Bronchial epithelial cell (primary cell): ENCODE measurements around the gene DGLUCY. TPM values are rescaled to one million over a fixed set of nuclear protein-coding genes. Genes with fewer than 3 reads are reported as not detected.

Experiments
- DNase-seq: peaks from one replicate; pipeline ENCODE4 v3.0.0-alpha.2; 2010; ENCODE audit warnings: low read depth
- FAIRE-seq: peaks from 2 replicates; lab custom pipeline; 2011; peaks lifted over from hg19 to GRCh38; lab: Jason Lieb, UNC
- H3K27me3 ChIP-seq: 2 replicates; pipeline ENCODE4 v1.5.1; 2011; ENCODE audit warnings: low read length; ENCODE audit not compliant: control insufficient read depth, insufficient read depth
- H3K36me3 ChIP-seq: 2 replicates; pipeline ENCODE4 v1.5.1; 2011; ENCODE audit warnings: low read length; ENCODE audit not compliant: control insufficient read depth, insufficient read depth
- H3K4me3 ChIP-seq: 2 replicates; pipeline ENCODE4 v1.5.1; 2011; ENCODE audit warnings: mild to moderate bottlenecking, low read depth, low read length, control low read depth
- total RNA-seq: library from RNA; depleted of rRNA; stranded (reverse); fragments of >200 nt; gene quantifications from 2 replicates; pipeline ENCODE4 v1.2.1, GENCODE V29; 2014
- TF ChIP-seq, protein P1 (sequence below): IDR thresholded peaks from 2 replicates; pipeline ENCODE4 v1.5.1; 2011; ENCODE audit warnings: mild to moderate bottlenecking, moderate library complexity, low read length, control low read depth, inconsistent platforms; ENCODE audit not compliant: insufficient read depth, severe bottlenecking

DGLUCY gene
- total RNA-seq, 1 donor from 2014 or later = 8.4 TPM

DNA sequence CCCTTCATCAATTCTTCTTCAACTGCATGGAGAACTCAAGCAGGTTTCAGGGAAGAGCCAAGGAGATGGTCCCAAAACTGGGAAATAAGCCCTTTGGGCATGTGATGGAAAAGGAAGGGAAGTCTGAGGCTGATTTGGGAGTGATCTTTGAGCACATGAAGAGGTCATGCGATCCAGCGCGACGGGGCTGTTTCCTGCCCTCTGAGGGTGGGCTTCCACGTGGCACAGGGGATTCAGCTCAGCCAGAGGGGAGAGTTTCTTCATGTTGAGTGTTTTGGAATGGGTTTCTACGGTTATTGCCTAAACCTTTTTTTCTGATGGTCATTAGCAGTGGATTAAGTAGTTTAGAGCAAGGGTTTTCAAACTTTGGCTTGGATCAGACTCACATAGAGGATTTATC, 100.4 kb downstream of the DGLUCY start:
- TF ChIP-seq, protein P1, sequence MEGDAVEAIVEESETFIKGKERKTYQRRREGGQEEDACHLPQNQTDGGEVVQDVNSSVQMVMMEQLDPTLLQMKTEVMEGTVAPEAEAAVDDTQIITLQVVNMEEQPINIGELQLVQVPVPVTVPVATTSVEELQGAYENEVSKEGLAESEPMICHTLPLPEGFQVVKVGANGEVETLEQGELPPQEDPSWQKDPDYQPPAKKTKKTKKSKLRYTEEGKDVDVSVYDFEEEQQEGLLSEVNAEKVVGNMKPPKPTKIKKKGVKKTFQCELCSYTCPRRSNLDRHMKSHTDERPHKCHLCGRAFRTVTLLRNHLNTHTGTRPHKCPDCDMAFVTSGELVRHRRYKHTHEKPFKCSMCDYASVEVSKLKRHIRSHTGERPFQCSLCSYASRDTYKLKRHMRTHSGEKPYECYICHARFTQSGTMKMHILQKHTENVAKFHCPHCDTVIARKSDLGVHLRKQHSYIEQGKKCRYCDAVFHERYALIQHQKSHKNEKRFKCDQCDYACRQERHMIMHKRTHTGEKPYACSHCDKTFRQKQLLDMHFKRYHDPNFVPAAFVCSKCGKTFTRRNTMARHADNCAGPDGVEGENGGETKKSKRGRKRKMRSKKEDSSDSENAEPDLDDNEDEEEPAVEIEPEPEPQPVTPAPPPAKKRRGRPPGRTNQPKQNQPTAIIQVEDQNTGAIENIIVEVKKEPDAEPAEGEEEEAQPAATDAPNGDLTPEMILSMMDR = no peak
- no peak for FAIRE-seq

DNA sequence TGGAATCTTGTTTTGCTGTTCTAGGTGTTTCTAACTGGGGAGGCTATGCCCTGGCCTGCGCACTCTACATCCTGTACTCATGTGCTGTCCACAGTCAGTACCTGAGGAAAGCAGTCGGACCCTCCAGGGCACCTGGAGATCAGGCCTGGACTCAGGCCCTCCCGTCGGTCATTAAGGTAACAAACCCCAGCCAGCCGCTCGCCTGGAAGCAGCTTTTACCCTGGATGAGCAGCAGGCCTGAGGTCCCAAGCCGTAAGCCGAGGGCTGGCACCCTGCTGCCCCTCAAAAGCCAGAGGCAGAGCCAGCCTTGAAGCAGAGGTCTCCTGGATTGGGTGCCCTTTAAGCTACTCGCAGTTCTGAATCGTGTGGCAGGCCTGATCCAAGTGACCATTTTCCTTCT, 101.5 kb downstream of the DGLUCY start:
- Histone ChIP-seq H3K4me3 (no peak overlapping the region), H3K36me3 (peaks cover 7% of the 10 kb centered on the region), H3K27me3 (no peaks in the 10 kb centered on the region)
- TF ChIP-seq, protein P1 = no peak
- no peak for DNase-seq
- no peak for FAIRE-seq

More for the DNA sequence above, 100.4 kb downstream of the DGLUCY start:
- Histone ChIP-seq H3K36me3 (peaks cover 7% of the 10 kb centered on the region), H3K27me3 (no peaks in the 10 kb centered on the region), H3K4me3 (no peak overlapping the region)
- DNase-seq = no peak

DNA sequence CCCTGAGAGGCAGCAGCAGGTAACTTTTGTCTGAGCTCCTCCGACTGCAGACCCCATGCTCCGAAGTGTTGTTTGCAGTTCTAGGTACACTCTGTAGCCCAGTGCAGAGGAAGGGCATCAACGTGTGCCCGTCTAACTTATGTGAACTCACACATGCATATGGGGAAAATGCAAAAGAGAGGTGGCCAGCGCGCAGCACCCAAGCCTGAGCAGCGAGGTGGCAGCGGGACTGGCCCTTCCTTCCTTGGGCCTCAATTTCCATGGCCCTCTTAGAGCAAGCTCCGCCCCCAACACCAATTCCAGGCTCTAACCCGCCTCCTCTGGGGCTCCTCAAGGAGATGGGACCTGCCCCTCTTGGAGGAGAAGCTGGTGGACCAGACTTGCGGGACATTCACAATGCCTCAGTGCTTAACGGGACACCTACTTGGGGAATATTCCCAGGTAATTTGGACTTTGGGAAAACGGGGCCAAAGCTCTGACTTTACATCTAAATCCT, 102.9 kb downstream of the DGLUCY start:
- Histone ChIP-seq H3K4me3 (no peak overlapping the region), H3K27me3 (no peaks in the 10 kb centered on the region), H3K36me3 (peaks cover 7% of the 10 kb centered on the region)
- FAIRE-seq = no peak
- DNase-seq = no peak
- TF ChIP-seq, protein P1 = no peak

DNA sequence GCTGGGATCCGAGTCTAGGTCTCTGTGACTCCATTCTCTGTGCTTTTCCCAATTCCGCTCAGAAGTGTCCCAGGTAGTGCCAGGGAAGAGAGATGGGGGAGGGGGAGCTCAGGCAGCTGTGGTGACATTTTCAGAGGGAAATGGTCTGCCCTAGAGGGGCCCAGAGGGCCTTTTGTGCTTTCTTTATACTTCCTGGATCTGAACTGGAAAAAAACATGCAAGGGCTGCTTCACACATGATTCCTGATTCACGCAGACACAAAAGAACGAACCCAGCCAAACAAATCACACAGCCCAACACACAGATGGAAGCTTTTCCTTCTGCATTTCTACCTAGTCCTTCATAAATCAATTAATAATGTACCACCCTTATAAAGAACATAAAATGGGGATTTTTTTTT, 104.1 kb downstream of the DGLUCY start:
- TF ChIP-seq, protein P1 = no peak
- FAIRE-seq (no peak), DNase-seq (no peak)
- H3K4me3 ChIP-seq = no peak overlapping the region
- H3K36me3 ChIP-seq = peaks cover 7% of the 10 kb centered on the region
- no peaks in the 10 kb centered on the region for H3K27me3 ChIP-seq

DNA sequence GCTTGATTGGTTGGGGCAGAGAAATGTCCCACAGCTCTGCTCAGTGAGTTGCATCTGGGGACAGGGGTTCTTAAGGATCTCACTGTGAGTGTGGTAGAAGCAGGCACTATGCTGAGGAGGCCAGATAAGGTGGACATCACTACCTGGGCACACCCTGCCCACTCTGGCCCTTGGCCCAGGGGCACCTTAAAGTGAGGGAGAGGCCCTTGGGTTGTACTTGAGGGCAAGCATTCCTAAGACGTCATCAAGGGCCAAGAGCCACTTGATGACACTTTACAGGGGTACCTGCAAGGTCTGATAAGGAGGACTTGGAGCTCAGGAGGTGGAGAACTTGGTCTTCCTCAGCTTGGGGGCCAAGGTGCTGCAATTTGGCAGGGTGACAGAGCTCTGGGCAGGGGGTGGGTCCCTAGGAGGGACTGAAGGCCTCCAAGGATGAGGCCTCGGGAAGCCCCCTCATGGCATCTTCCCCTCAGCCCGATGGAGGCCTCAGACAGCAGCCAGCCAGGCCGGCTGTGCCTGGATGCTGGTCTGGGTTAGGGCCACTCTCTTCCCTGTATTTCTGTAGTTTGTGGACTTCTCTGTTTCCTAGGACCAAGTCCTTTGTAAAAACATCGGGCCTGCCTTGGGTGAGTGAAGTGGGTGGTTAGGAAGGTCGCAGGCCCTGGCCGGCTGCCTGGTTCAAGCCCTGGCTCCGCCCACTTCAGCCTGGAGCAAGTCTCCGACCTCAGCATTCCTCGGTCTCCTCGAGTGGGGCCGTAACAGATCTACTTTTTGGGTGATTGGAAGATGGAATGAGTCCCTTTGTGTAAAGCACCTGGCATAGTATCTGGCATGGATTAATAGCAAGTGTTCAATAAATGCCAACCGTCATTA, 105.9 kb downstream of the DGLUCY start:
- Histone ChIP-seq H3K36me3 (peaks cover 9% of the 10 kb centered on the region), H3K4me3 (no peak overlapping the region), H3K27me3 (no peaks in the 10 kb centered on the region)
- TF ChIP-seq, protein P1 = no peak
- FAIRE-seq (no peak), DNase-seq (no peak)
